Ascending aorta (tissue), 2 donors: ENCODE results near the gene RETREG3. TPM values are rescaled to one million over a fixed set of nuclear protein-coding genes. Genes with fewer than 3 reads are reported as not detected.

Source experiments
- DNase-seq, 2 donors: peaks; one replicate each; pipeline ENCODE4 v3.0.0-alpha.2; 2019; ENCODE audit warnings: low spot score in 2 of 2
- H3K27ac ChIP-seq, 2 donors: fragments of 200-600 bp; sonication (generic); one replicate each; pipeline ENCODE4 v1.5.1; 2016 to 2017; ENCODE audit warnings: mild to moderate bottlenecking in 1 of 2
- H3K27me3 ChIP-seq: fragments of 200-600 bp; sonication (generic); one replicate; pipeline ENCODE4 v1.5.1; 2017
- H3K36me3 ChIP-seq, 2 donors: fragments of 200-600 bp; sonication (generic); one replicate each; pipeline ENCODE4 v1.5.1; 2016
- H3K4me1 ChIP-seq, 2 donors: fragments of 200-600 bp; sonication (generic); one replicate each; pipeline ENCODE4 v1.5.1; 2016 to 2017; ENCODE audit warnings: mild to moderate bottlenecking in 1 of 2
- H3K4me3 ChIP-seq, 2 donors: fragments of 200-600 bp; sonication (generic); one replicate each; pipeline ENCODE4 v1.5.1; 2016 to 2017; ENCODE audit warnings: mild to moderate bottlenecking in 1 of 2
- H3K9me3 ChIP-seq, 2 donors: fragments of 200-600 bp; sonication (generic); one replicate each; pipeline ENCODE4 v1.5.1; 2016
- CTCF ChIP-seq, 3 experiments: fragments of 200-600 bp in 2 of 3; fragments of 450-650 bp in 1 of 3; sonication (generic) in 2 of 3; IDR thresholded peaks; one replicate each; pipeline ENCODE4 v1.5.1; 2016 to 2019; ENCODE audit warnings: antibody characterized with exemption in 3 of 3, mild to moderate bottlenecking in 1 of 3, moderate library complexity in 1 of 3
- intact Hi-C: fragments of 100-400 bp; cut with DNase I; formaldehyde crosslinking; loops from one replicate; pipeline ENCODE4 v1.15.1; 2023
- total RNA-seq: library from RNA; depleted of rRNA; stranded (reverse); fragments of >200 nt; gene quantifications from one replicate; pipeline ENCODE4 v1.1.0, GENCODE V29; 2016

The RETREG3 gene
- total RNA-seq, 1 donor from 2014 or later, result 51.3 TPM

DNA sequence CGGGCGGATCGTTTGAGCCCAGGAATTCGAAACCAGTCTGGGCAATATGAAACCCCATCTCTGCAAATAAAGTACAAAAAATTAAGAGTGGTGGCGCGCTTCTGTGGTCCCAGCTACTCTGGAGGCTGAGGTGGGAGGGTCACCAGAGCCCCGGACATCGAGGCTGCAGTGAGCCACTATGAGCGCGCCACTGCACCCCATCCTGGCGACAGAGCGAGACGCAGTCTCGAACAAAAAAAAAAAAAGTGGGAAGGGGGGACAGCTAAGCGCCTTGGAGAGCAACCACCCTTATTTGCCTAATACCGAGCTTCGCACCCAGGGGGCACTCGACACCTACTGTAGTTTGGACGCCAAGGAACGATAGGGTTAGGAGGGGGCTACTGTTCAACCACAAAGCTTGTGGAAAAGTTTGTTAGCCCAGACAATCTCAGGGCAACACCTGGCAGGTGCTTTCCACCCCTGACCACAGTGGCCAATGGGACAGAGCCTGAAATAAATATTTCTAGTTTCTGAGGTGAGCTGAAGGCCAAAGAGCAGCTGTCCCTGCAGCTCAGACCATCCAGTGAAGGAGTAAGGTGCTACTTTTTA is 30.8 kb downstream of the RETREG3 start:
- H3K9me3 ChIP-seq, result no peaks in the 10 kb centered on the region
- peak in 1 of 2 donors; percentile 88 for DNase-seq
- peaks cover 35 to 53% of the 10 kb centered on the region in 2 donors for H3K36me3 ChIP-seq
- H3K4me1 ChIP-seq, result peaks cover 5 to 12% of the 10 kb centered on the region in 2 donors
- intact Hi-C loops, result loop anchor here (1.0 to 10.0 kb wide), 3 partner anchors 101 to 246 kb away; partner anchors contain the start of gene BECN1
- H3K27ac ChIP-seq, result peak overlapping the region; percentile 78 to 83
- peak; percentile 44 to 82 (median 62) for TF ChIP-seq CTCF (IDR thresholded peaks at IDR 0.05)
- H3K4me3 ChIP-seq, result peak overlapping the region; percentile 68 to 76
- no peaks in the 10 kb centered on the region for H3K27me3 ChIP-seq

DNA sequence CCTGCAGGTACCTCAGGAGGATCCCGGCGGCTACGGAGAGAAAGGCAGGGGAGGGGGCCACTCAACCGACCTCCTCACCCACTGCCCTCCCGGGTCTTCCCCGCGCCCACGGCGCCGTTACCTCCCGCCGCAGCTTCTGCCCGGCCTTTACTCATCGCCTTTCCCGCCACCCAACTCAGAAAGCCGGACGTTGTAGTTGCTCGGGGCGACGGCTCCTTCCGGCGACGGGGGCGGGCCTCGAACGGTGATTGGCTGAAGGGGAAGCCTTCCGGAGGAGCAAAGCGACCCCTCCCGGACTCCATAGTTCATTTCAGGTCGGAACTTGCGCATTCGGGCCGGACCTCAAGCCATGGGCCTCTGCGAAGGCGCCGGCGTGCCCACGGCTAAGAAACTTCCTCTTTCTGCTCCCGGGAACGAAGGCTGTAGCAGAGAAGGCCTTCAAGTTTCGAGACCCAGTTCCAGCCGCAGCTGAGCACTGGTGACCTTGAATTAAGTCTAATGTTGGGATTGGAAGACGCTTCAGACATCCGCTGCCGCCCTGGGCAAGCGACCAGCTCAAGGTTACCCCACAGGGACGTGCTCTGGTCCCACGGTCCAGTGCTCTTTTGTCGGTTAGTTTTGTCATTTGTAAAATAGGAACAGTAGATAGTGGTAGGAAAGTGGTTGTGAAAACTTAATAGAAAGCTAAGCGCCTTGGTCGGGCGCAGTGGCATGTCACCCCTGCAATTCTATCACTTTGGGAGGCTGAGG is 31.5 kb downstream of the RETREG3 start, which contains the start of gene PSMC3IP:
Gene PSMC3IP, minus strand, starts transcription at position 198 of the 750 bp plus-strand sequence. Its CDS starts 43 bp downstream, at position 155.
- H3K36me3 ChIP-seq, result peaks cover 36 to 53% of the 10 kb centered on the region in 2 donors
- TF ChIP-seq CTCF (IDR thresholded peaks at IDR 0.05), result peak in 1 of 3 experiments; percentile 22
- peak; percentile 84 to 97 for DNase-seq
- peak within 1 kb of the TSS; percentile 68 to 76 for H3K4me3 ChIP-seq
- H3K27me3 ChIP-seq, result no peaks in the 10 kb centered on the region
- intact Hi-C loops, result loop anchor here (1.0 to 10.0 kb wide), 5 partner anchors 23 to 247 kb away; partner anchors contain the start of genes BECN1 and NAGLU
- H3K9me3 ChIP-seq, result no peaks in the 10 kb centered on the region
- peaks cover 5 to 12% of the 10 kb centered on the region in 2 donors for H3K4me1 ChIP-seq
- peak within 1 kb of the TSS; percentile 78 to 83 for H3K27ac ChIP-seq

DNA sequence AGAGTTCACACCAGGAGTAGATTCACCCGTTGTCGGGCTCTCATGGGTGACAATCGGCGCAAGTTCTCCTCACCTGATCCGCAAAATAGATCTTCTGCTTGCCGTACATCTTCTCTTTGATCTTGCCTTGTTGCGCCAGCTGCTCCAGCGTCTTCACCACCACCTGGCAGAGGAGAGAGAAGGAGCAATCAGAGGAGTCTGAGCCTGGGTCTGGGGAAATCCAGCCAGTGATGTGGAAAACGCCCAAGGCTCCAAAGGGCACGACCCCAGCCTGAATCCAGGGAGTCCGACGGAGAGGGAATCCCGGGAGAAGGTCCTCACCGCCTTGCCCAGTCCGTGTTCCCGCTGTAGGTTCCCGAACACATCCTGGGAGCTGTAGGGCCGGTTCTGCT is 32.0 kb downstream of the RETREG3 start:
- intact Hi-C loops, result loop anchor here (2.0 to 10.0 kb wide), 3 partner anchors 22 to 248 kb away; partner anchors contain the start of genes BECN1 and NAGLU
- H3K36me3 ChIP-seq, result peaks cover 36 to 53% of the 10 kb centered on the region in 2 donors

GRCh38 chr17:42574463-42574862 is 34.7 kb downstream of the RETREG3 start:
- TF ChIP-seq CTCF (IDR thresholded peaks at IDR 0.05), result no peak
- H3K4me1 ChIP-seq, result peaks cover 5 to 12% of the 10 kb centered on the region in 2 donors
- DNase-seq, result no peak
- H3K9me3 ChIP-seq, result no peaks in the 10 kb centered on the region
- intact Hi-C loops, result loop anchor here (10.0 kb wide), 1 partner anchor 250 kb away; the partner anchor contains the start of gene BECN1
- no peaks in the 10 kb centered on the region for H3K27me3 ChIP-seq
- H3K4me3 ChIP-seq, result no peak overlapping the region
- no peak overlapping the region for H3K27ac ChIP-seq
- H3K36me3 ChIP-seq, result peaks cover 38 to 55% of the 10 kb centered on the region in 2 donors

More for the DNA sequence above, 32.0 kb downstream of the RETREG3 start:
- no peaks in the 10 kb centered on the region for H3K9me3 ChIP-seq
- no peaks in the 10 kb centered on the region for H3K27me3 ChIP-seq
- H3K4me1 ChIP-seq, result peaks cover 5 to 12% of the 10 kb centered on the region in 2 donors
- peak overlapping the region; percentile 68 to 78 for H3K27ac ChIP-seq
- H3K4me3 ChIP-seq, result peak overlapping the region; percentile 68 to 76
- DNase-seq, result no peak
- no peak for TF ChIP-seq CTCF (IDR thresholded peaks at IDR 0.05)

DNA sequence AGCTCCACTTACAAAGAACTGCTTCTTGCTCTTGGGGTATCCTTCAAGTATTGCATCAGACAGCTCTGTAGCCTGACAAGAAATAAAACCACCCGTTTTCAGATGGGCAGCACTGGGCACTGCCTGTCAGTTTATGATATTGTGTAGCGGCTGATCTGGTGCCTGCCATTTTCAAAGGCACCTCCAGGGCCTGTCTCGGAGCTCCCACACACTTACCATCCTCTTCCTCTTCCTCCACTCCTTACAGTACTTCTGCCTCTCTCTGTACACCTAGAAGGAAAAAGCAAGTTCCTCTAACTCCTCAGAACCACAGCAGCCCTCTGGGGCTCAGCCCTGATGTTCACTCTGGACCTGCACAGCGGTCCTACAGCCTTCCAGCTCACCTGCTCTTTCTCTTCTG is 36.1 kb downstream of the RETREG3 start:
- Histone ChIP-seq H3K9me3 (no peaks in the 10 kb centered on the region), H3K4me3 (no peak overlapping the region), H3K27me3 (no peaks in the 10 kb centered on the region), H3K4me1 (peaks cover 5 to 8% of the 10 kb centered on the region in 2 donors), H3K36me3 (peaks cover 45 to 65% of the 10 kb centered on the region in 2 donors), H3K27ac (no peak overlapping the region)
- intact Hi-C loops, result loop anchor here (10.0 kb wide), 1 partner anchor 252 kb away; the partner anchor contains the start of gene BECN1
- TF ChIP-seq CTCF (IDR thresholded peaks at IDR 0.05), result no peak
- no peak for DNase-seq
